Measurements from ENCODE around the gene PRH1. TPM values are rescaled to one million over a fixed set of nuclear protein-coding genes. Genes with fewer than 3 reads are reported as not detected.

PRH1 gene
- total and polyA plus RNA-seq, 4 donors: 1.3 to 29.6 (median 16.1) TPM

DNA sequence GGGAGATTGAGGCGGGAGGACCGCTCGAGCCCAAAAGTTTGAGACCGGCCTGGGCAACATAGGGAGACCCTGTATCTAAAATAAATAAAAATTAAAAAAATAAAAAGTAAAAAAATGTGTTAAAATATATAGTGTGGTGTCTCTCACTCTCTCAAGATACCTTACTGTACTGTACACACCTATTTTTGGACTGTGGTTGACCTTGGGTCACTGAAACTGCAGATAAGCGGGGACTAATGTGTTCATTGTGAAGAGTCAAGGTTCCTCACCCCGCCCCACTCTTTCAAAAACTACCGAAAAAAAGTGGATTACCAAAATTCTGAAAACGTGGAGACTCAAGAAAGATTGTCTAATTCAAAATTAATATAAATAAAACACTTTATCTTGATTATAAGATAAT lies 26.3 kb upstream of the PRH1 start:
- no peak overlapping the region for H3K9ac ChIP-seq (ENCODE audit: low read depth in 1 of 2, low read length in 2 of 2)
- no peak for DNase-seq (ENCODE audit: low spot score)
- 84% methylated on average over 8 of the region's 8 CpGs for WGBS

More for the DNA sequence above, 26.3 kb upstream of the PRH1 start:
- Histone ChIP-seq H3K36me3 (ENCODE audit: control insufficient read depth in 4 of 4, insufficient read depth in 3 of 4, low read depth in 1 of 4, low read length in 3 of 4) (no peaks in the 10 kb centered on the region), H3K9me3 (ENCODE audit: control insufficient read depth in 4 of 4, low read length in 3 of 4) (no peaks in the 10 kb centered on the region), H3K4me1 (ENCODE audit: control insufficient read depth in 4 of 4, insufficient read depth in 4 of 4, low read length in 3 of 4) (no peaks in the 10 kb centered on the region), H3K27me3 (ENCODE audit: control insufficient read depth in 4 of 4, insufficient read depth in 4 of 4, low read length in 3 of 4) (no peaks in the 10 kb centered on the region), H3K4me3 (ENCODE audit: low read depth in 1 of 3, low read length in 3 of 3) (no peak overlapping the region), H3K27ac (ENCODE audit: low read depth in 1 of 2, low read length in 2 of 2) (no peak overlapping the region)
- TF ChIP-seq FOXA1 (IDR thresholded peaks at IDR 0.05) (no peak), CTCF (IDR thresholded peaks at IDR 0.05; ENCODE audit: low read depth, low read length, missing input control) (no peak), JUND (IDR thresholded peaks at IDR 0.05) (no peak), TAF1 (conservative IDR thresholded peaks at IDR 0.05) (no peak), YY1 (IDR thresholded peaks at IDR 0.05) (no peak), REST (IDR thresholded peaks at IDR 0.05) (no peak)
- TF ChIP-seq, protein P1, sequence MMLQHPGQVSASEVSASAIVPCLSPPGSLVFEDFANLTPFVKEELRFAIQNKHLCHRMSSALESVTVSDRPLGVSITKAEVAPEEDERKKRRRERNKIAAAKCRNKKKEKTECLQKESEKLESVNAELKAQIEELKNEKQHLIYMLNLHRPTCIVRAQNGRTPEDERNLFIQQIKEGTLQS (IDR thresholded peaks at IDR 0.05): no peak
- TF ChIP-seq, protein P2, sequence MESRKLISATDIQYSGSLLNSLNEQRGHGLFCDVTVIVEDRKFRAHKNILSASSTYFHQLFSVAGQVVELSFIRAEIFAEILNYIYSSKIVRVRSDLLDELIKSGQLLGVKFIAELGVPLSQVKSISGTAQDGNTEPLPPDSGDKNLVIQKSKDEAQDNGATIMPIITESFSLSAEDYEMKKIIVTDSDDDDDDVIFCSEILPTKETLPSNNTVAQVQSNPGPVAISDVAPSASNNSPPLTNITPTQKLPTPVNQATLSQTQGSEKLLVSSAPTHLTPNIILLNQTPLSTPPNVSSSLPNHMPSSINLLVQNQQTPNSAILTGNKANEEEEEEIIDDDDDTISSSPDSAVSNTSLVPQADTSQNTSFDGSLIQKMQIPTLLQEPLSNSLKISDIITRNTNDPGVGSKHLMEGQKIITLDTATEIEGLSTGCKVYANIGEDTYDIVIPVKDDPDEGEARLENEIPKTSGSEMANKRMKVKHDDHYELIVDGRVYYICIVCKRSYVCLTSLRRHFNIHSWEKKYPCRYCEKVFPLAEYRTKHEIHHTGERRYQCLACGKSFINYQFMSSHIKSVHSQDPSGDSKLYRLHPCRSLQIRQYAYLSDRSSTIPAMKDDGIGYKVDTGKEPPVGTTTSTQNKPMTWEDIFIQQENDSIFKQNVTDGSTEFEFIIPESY (IDR thresholded peaks at IDR 0.05): no peak

Measured in liver (tissue), 9 donors.